Subcutaneous abdominal adipose tissue (tissue), 5 donors: ENCODE measurements around the gene MAP4K5.

Experiments
- H3K27ac ChIP-seq: one replicate; pipeline ENCODE4 v1.7.0; 2013; ENCODE audit warnings: low read depth, mild to moderate bottlenecking, inconsistent platforms, low read length, moderate library complexity
- H3K27me3 ChIP-seq, 5 donors: one replicate each; pipeline ENCODE4 v1.7.0; 2013; ENCODE audit warnings: low read length in 5 of 5, inconsistent platforms in 1 of 5; ENCODE audit not compliant: control insufficient read depth in 5 of 5, insufficient read depth in 4 of 5
- H3K36me3 ChIP-seq, 5 donors: one replicate each; pipeline ENCODE4 v1.7.0; 2013; ENCODE audit warnings: low read length in 5 of 5; ENCODE audit not compliant: control insufficient read depth in 5 of 5, insufficient read depth in 5 of 5
- H3K4me1 ChIP-seq, 5 donors: one replicate each; pipeline ENCODE4 v1.7.0; 2013; ENCODE audit warnings: low read length in 5 of 5, mild to moderate bottlenecking in 3 of 5, moderate library complexity in 1 of 5; ENCODE audit not compliant: control insufficient read depth in 5 of 5, insufficient read depth in 5 of 5
- H3K4me3 ChIP-seq, 5 donors: one replicate each; pipeline ENCODE4 v1.7.0; 2013; ENCODE audit warnings: low read length in 5 of 5, low read depth in 1 of 5
- H3K9ac ChIP-seq, 5 donors: one replicate each; pipeline ENCODE4 v1.7.0; 2013; ENCODE audit warnings: low read length in 5 of 5, mild to moderate bottlenecking in 4 of 5, moderate library complexity in 3 of 5
- H3K9me3 ChIP-seq, 5 donors: one replicate each; pipeline ENCODE4 v1.7.0; 2013; ENCODE audit warnings: low read length in 5 of 5; ENCODE audit not compliant: control insufficient read depth in 5 of 5
- donor health status: healthy.
- donor health status: healthy.
- donor health status: healthy.
- donor health status: healthy.
- donor health status: healthy.

MAP4K5 gene

GRCh38 chr14:50488521-50488920 is 43.8 kb downstream of the MAP4K5 start:
- no peak overlapping the region for H3K27ac ChIP-seq
- H3K9me3 ChIP-seq = no peaks in the 10 kb centered on the region
- H3K9ac ChIP-seq = no peak overlapping the region
- no peaks in the 10 kb centered on the region for H3K4me1 ChIP-seq
- H3K27me3 ChIP-seq = no peaks in the 10 kb centered on the region
- no peak overlapping the region for H3K4me3 ChIP-seq
- peaks cover 0 to 6% (median 0%) of the 10 kb centered on the region in 5 donors for H3K36me3 ChIP-seq

DNA sequence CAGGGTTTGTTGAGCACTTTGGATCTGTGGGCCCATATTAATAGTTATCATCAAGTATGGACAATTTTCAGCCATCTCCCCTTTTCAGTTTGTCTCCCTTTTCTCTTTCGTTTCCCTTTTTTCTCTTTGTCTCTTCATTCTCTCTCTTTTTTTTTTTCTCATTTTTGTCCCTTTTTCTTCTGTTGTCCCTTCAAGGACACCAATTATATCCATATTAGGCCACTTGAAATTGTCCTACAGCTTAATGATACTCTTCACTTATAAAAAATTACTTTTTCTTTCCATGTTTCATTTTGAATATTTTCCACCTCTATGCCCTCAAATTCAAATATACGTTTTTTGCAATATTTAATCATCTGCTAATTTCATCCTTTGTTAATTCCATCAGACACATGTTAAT is 53.3 kb downstream of the MAP4K5 start:
- H3K4me3 ChIP-seq = no peak overlapping the region
- H3K9me3 ChIP-seq = no peaks in the 10 kb centered on the region
- H3K27ac ChIP-seq = no peak overlapping the region
- peaks cover 5 to 22% (median 13%) of the 10 kb centered on the region in 5 donors for H3K36me3 ChIP-seq
- no peaks in the 10 kb centered on the region for H3K4me1 ChIP-seq
- H3K9ac ChIP-seq = no peak overlapping the region
- H3K27me3 ChIP-seq = no peaks in the 10 kb centered on the region

GRCh38 chr14:50477760-50478159 is 54.6 kb downstream of the MAP4K5 start:
- H3K36me3 ChIP-seq = peaks cover 9 to 28% (median 25%) of the 10 kb centered on the region in 5 donors

DNA sequence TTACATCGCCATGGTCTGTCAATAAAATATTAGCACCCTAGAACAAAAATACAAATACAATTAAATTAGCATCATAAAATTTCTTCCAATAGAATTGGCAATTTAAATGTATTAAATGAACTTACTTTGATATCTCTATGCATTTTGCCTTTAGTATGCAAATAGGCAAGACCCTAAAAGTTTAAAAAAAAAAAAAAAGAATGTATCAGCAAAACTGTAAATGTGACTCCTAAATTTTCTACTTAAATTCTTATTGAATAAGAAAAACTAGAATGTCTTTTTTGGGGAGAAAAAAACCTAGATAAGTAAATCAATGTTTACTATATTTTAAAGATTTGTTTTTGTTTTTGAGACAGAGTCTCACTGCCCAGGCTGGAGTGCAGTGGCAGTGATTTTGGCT is 56.2 kb downstream of the MAP4K5 start:
- Histone ChIP-seq H3K27ac (no peak overlapping the region), H3K9ac (no peak overlapping the region), H3K27me3 (no peaks in the 10 kb centered on the region), H3K4me1 (no peaks in the 10 kb centered on the region), H3K9me3 (peaks cover 3 to 15% (median 9%) of the 10 kb centered on the region in 5 donors), H3K4me3 (no peak overlapping the region), H3K36me3 (peaks cover 24 to 40% (median 39%) of the 10 kb centered on the region in 5 donors)

More at GRCh38 chr14:50477760-50478159, 54.6 kb downstream of the MAP4K5 start:
- Histone ChIP-seq H3K4me1 (no peaks in the 10 kb centered on the region), H3K27ac (no peak overlapping the region), H3K9me3 (no peaks in the 10 kb centered on the region), H3K27me3 (no peaks in the 10 kb centered on the region), H3K4me3 (no peak overlapping the region), H3K9ac (no peak overlapping the region)

GRCh38 chr14:50475460-50475859 is 56.9 kb downstream of the MAP4K5 start:
- Histone ChIP-seq H3K4me1 (no peaks in the 10 kb centered on the region), H3K9ac (no peak overlapping the region), H3K4me3 (no peak overlapping the region), H3K36me3 (peaks cover 24 to 41% (median 39%) of the 10 kb centered on the region in 5 donors), H3K27ac (no peak overlapping the region), H3K9me3 (peaks cover 3 to 20% (median 9%) of the 10 kb centered on the region in 5 donors), H3K27me3 (no peaks in the 10 kb centered on the region)

DNA sequence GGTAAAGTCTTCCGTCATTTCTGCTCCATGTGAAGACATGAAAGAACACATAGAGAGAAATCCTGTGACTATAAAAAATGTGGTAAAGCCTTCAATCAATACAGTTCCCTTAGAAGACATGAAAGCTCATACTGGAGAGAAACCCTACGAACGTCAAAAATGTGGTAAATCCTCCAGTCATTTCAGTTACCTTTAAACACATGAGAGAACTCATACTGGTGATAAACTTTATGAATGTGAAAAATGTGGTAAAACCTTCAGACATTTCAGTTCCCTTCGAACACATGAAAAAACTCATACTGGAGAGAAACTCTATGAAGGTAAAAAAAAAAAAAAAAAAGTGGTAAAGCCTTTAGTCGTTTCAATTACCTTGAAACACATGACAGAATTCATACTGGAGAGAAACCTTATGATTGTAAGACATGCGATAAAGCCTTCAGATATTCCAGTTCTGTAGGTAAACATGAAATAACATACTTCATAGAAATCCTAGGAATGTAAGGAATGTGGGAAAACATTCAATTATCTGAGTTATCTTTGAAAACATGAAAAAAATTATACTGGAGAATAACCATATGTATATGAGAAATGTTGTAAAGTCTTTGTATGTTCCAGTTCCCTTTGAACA is 60.4 kb downstream of the MAP4K5 start:
- H3K4me1 ChIP-seq = no peaks in the 10 kb centered on the region
- peaks cover 36 to 61% (median 53%) of the 10 kb centered on the region in 5 donors for H3K36me3 ChIP-seq
- peaks cover 3 to 21% (median 9%) of the 10 kb centered on the region in 5 donors for H3K9me3 ChIP-seq
- H3K4me3 ChIP-seq = peak overlapping the region in 1 of 5 donors; percentile 15
- no peak overlapping the region for H3K9ac ChIP-seq
- H3K27ac ChIP-seq = no peak overlapping the region
- H3K27me3 ChIP-seq = no peaks in the 10 kb centered on the region

DNA sequence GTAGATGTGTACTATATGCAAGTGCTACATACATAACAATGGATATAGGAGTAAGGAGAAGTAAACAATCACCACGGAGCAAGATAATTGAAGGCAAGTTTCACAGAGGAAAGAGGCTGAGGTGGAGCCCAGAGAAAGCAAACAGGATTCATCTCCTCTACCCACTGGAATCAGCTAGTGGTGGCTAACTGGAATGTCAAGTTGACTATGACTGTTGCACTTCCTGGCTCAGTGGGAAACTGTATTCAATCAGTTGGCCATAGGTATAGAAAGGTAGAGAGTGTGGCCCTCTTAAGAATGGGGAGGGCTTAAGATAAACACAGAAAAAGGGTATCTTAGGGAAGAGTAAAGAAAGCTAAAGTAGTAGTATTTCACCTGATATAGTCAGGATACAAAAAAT is 62.4 kb downstream of the MAP4K5 start:
- Histone ChIP-seq H3K9ac (no peak overlapping the region), H3K27me3 (no peaks in the 10 kb centered on the region), H3K36me3 (peaks cover 42 to 64% (median 53%) of the 10 kb centered on the region in 5 donors), H3K4me3 (no peak overlapping the region), H3K4me1 (no peaks in the 10 kb centered on the region), H3K27ac (no peak overlapping the region), H3K9me3 (peaks cover 3 to 21% (median 9%) of the 10 kb centered on the region in 5 donors)

GRCh38 chr14:50462111-50462510 is 70.3 kb downstream of the MAP4K5 start:
- no peak overlapping the region for H3K27ac ChIP-seq
- no peak overlapping the region for H3K4me3 ChIP-seq
- H3K9ac ChIP-seq = no peak overlapping the region
- H3K27me3 ChIP-seq = no peaks in the 10 kb centered on the region
- H3K4me1 ChIP-seq = no peaks in the 10 kb centered on the region
- H3K36me3 ChIP-seq = peaks cover 7 to 46% (median 35%) of the 10 kb centered on the region in 5 donors
- H3K9me3 ChIP-seq = no peaks in the 10 kb centered on the region

DNA sequence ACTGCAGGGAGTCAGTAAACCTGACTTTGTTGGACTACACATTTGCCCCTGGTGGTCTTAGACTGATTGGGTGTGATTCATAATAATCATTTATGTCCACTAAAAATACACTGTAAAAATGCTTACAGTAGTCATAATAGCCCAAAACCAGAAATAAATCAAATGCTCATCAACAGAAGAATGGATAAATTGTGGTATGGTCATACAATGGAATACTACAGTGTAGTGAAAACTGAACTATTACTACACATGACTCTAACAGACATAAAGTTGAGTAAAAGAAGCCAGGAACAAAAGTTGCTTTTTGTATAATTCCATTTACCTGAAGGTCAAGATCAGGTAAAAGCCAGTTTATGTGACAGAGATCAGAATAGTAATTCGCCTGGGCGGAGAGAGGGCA is 78.5 kb downstream of the MAP4K5 start:
- no peaks in the 10 kb centered on the region for H3K9me3 ChIP-seq
- no peaks in the 10 kb centered on the region for H3K27me3 ChIP-seq
- H3K27ac ChIP-seq = no peak overlapping the region
- H3K4me3 ChIP-seq = no peak overlapping the region
- no peak overlapping the region for H3K9ac ChIP-seq
- no peaks in the 10 kb centered on the region for H3K4me1 ChIP-seq
- peaks cover 36 to 62% (median 44%) of the 10 kb centered on the region in 5 donors for H3K36me3 ChIP-seq

GRCh38 chr14:50452979-50453705 is 79.2 kb downstream of the MAP4K5 start:
- no peak overlapping the region for H3K9ac ChIP-seq
- H3K4me1 ChIP-seq = no peaks in the 10 kb centered on the region
- no peaks in the 10 kb centered on the region for H3K9me3 ChIP-seq
- peaks cover 35 to 62% (median 44%) of the 10 kb centered on the region in 5 donors for H3K36me3 ChIP-seq
- no peak overlapping the region for H3K27ac ChIP-seq
- H3K27me3 ChIP-seq = no peaks in the 10 kb centered on the region
- H3K4me3 ChIP-seq = no peak overlapping the region
